Uterus (tissue), 2 donors: Measurements from ENCODE around the gene NOTCH3.

Source experiments
- POLR2A ChIP-seq, 2 donors: fragments of 450-650 bp; IDR thresholded peaks; one replicate each; pipeline ENCODE4 v1.6.1; 2016; ENCODE audit warnings: antibody characterized with exemption in 2 of 2, mild to moderate bottlenecking in 1 of 2, moderate library complexity in 1 of 2
- TF ChIP-seq, protein P1 (sequence below), 4 experiments: fragments of 200-600 bp in 2 of 4; fragments of 450-650 bp in 2 of 4; sonication (generic) in 2 of 4; IDR thresholded peaks; one replicate each; pipeline ENCODE4 v1.5.1; 2016 to 2019; ENCODE audit warnings: antibody characterized with exemption in 4 of 4, mild to moderate bottlenecking in 2 of 4, moderate library complexity in 1 of 4

- TF ChIP-seq, protein P1, sequence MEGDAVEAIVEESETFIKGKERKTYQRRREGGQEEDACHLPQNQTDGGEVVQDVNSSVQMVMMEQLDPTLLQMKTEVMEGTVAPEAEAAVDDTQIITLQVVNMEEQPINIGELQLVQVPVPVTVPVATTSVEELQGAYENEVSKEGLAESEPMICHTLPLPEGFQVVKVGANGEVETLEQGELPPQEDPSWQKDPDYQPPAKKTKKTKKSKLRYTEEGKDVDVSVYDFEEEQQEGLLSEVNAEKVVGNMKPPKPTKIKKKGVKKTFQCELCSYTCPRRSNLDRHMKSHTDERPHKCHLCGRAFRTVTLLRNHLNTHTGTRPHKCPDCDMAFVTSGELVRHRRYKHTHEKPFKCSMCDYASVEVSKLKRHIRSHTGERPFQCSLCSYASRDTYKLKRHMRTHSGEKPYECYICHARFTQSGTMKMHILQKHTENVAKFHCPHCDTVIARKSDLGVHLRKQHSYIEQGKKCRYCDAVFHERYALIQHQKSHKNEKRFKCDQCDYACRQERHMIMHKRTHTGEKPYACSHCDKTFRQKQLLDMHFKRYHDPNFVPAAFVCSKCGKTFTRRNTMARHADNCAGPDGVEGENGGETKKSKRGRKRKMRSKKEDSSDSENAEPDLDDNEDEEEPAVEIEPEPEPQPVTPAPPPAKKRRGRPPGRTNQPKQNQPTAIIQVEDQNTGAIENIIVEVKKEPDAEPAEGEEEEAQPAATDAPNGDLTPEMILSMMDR (IDR thresholded peaks at IDR 0.05), result no peak
- TF ChIP-seq POLR2A (IDR thresholded peaks at IDR 0.05), result no peak
Measured at GRCh38 chr19:15111758-15112157, 89.0 kb downstream of the NOTCH3 start.
